A549 (cell line): ENCODE measurements around the gene PLXNC1. TPM values are rescaled to one million over a fixed set of nuclear protein-coding genes. Genes with fewer than 3 reads are reported as not detected.

Experiments used
- ATAC-seq, 2 experiments: fragments of 200-7000 bp in 1 of 2; fragments of >200 bp in 1 of 2; cut with Nextera tagmentation in 1 of 2; cut with Tn5 transposase in 1 of 2; 3 replicates each; pipeline versions ENCODE4 v1.8.0 to v1.9.1; 2018 to 2020; ENCODE audit warnings: mild to moderate bottlenecking in 1 of 2, moderate library complexity in 1 of 2
- CTCF ChIA-PET: fragments of 300-600 bp; sonication (Branson Sonifier 250); formaldehyde crosslinking; extraction: SDS; loops from one replicate; lab custom pipeline; 2021; ENCODE audit warnings: antibody characterized with exemption, inconsistent platforms; lab: Yijun Ruan, JAX
- POLR2A ChIA-PET: fragments of 350-600 bp; formaldehyde crosslinking; extraction: SDS; loops from one replicate; lab custom pipeline; 2021; ENCODE audit warnings: antibody characterized with exemption, inconsistent platforms; lab: Yijun Ruan, JAX
- DNase-seq, 2 experiments: peaks; one replicate each; pipeline versions ENCODE4 v3.0.0 to v3.0.0-alpha.2; 2011 to 2016; ENCODE audit warnings: low read depth in 1 of 2, low spot score in 1 of 2
- FAIRE-seq: peaks from 2 replicates; lab custom pipeline; 2011; peaks lifted over from hg19 to GRCh38; lab: Jason Lieb, UNC
- H3K27ac ChIP-seq, 2 experiments: fragments of >200 bp; sonication (Bioruptor Twin); formaldehyde crosslinking; 3 replicates each; pipeline ENCODE4 v1.5.1; 2016 to 2017
- H3K4me1 ChIP-seq: fragments of >200 bp; sonication (Bioruptor Twin); formaldehyde crosslinking; 3 replicates; pipeline ENCODE4 v1.6.1; 2016
- H3K4me2 ChIP-seq: fragments of >200 bp; sonication (Bioruptor Twin); formaldehyde crosslinking; 3 replicates; pipeline ENCODE4 v1.6.1; 2016
- H3K4me3 ChIP-seq: fragments of >200 bp; sonication (Bioruptor Twin); formaldehyde crosslinking; 3 replicates; pipeline ENCODE4 v1.5.1; 2016
- H3K9me3 ChIP-seq: fragments of >200 bp; sonication (Bioruptor Twin); formaldehyde crosslinking; 3 replicates; pipeline ENCODE4 v1.6.1; 2016
- BHLHE40 ChIP-seq: IDR thresholded peaks from 2 replicates; pipeline ENCODE4 v1.6.1; 2012; ENCODE audit warnings: low read depth, low read length, inconsistent platforms
- CBX8 ChIP-seq: fragments of 200-600 bp; sonication (generic); IDR thresholded peaks from 2 replicates; pipeline ENCODE4 v1.6.1; 2016
- CEBPB ChIP-seq, 2 experiments: fragments of >200 bp in 1 of 2; sonication (Bioruptor Twin) in 1 of 2; formaldehyde crosslinking in 1 of 2; IDR thresholded peaks; 2 replicates each; pipeline ENCODE4 v1.6.1; 2012 to 2016
- EP300 ChIP-seq, 2 experiments: fragments of >200 bp; sonication (Bioruptor Twin); formaldehyde crosslinking; IDR thresholded peaks; 2 replicates in 1 of 2; 3 replicates in 1 of 2; pipeline ENCODE4 v1.6.1; 2016 to 2017
- ESRRA ChIP-seq: fragments of 150-350 bp; IDR thresholded peaks from 2 replicates; pipeline ENCODE4 v1.6.1; 2014; ENCODE audit warnings: mild to moderate bottlenecking, low read length, borderline replicate concordance
- FOSB ChIP-seq: fragments of 250-450 bp; sonication (Bioruptor Pico); IDR thresholded peaks from 2 replicates; pipeline ENCODE4 v1.5.0; 2020; ENCODE audit warnings: mild to moderate bottlenecking, moderate library complexity
- FOSL2 ChIP-seq, 2 experiments: fragments of 450-650 bp in 1 of 2; fragments of >200 bp in 1 of 2; sonication (Bioruptor Twin) in 1 of 2; formaldehyde crosslinking; IDR thresholded peaks; 2 replicates each; pipeline versions ENCODE4 v1.5.0 to v1.6.1; 2016 to 2020; ENCODE audit warnings: mild to moderate bottlenecking in 1 of 2, moderate library complexity in 1 of 2
- FOXS1 ChIP-seq: fragments of 250-450 bp; sonication (Bioruptor Pico); IDR thresholded peaks from 2 replicates; pipeline ENCODE4 v1.5.0; 2020; ENCODE audit warnings: mild to moderate bottlenecking, moderate library complexity
- HDAC2 ChIP-seq: fragments of 200-600 bp; sonication (generic); IDR thresholded peaks from 2 replicates; pipeline ENCODE4 v1.6.1; 2016
- HOXA7 ChIP-seq: fragments of 250-450 bp; sonication (Bioruptor Pico); IDR thresholded peaks from 2 replicates; pipeline ENCODE4 v1.5.0; 2020; ENCODE audit warnings: mild to moderate bottlenecking, moderate library complexity
- JUN ChIP-seq, 2 experiments: fragments of >200 bp; sonication (Bioruptor Twin); formaldehyde crosslinking; IDR thresholded peaks; 2 replicates in 1 of 2; 3 replicates in 1 of 2; pipeline ENCODE4 v1.6.1; 2016 to 2017
- MAFK ChIP-seq: fragments of 450-650 bp; IDR thresholded peaks from 2 replicates; pipeline ENCODE4 v1.6.1; 2014; ENCODE audit not compliant: partially characterized antibody
- MAZ ChIP-seq: fragments of 150-350 bp; IDR thresholded peaks from 2 replicates; pipeline ENCODE4 v1.6.1; 2014; ENCODE audit warnings: antibody characterized with exemption, low read depth, low read length, borderline replicate concordance
- MYC ChIP-seq: IDR thresholded peaks from 2 replicates; pipeline ENCODE4 v1.6.1; 2012; ENCODE audit warnings: mild to moderate bottlenecking, inconsistent platforms, low read length, improper control_type of control experiment, borderline replicate concordance
- NR3C1 ChIP-seq: fragments of >200 bp; sonication (Bioruptor Twin); formaldehyde crosslinking; IDR thresholded peaks from 3 replicates; pipeline ENCODE4 v1.6.1; 2017
- RAD21 ChIP-seq, 2 experiments: fragments of >200 bp in 1 of 2; sonication (Bioruptor Twin) in 1 of 2; formaldehyde crosslinking in 1 of 2; IDR thresholded peaks in 1 of 2; conservative IDR thresholded peaks in 1 of 2; 2 replicates in 1 of 2; 3 replicates in 1 of 2; pipeline ENCODE4 v1.6.1; 2012 to 2018; ENCODE audit warnings: inconsistent platforms in 1 of 2
- RARB ChIP-seq: fragments of 250-450 bp; sonication (Bioruptor Pico); IDR thresholded peaks from 2 replicates; pipeline ENCODE4 v1.8.0; 2021; ENCODE audit warnings: mild to moderate bottlenecking, moderate library complexity
- RFX5 ChIP-seq: fragments of 450-650 bp; IDR thresholded peaks from 2 replicates; pipeline ENCODE4 v1.7.1; 2014; ENCODE audit warnings: antibody characterized with exemption, mild to moderate bottlenecking, moderate library complexity
- RNF2 ChIP-seq: fragments of 200-600 bp; sonication (generic); IDR thresholded peaks from 2 replicates; pipeline ENCODE4 v1.6.1; 2016; ENCODE audit warnings: low read depth, mild to moderate bottlenecking, antibody characterized with exemption, moderate library complexity, borderline replicate concordance
- SREBF2 ChIP-seq: fragments of 450-650 bp; IDR thresholded peaks from 2 replicates; pipeline ENCODE4 v1.6.1; 2014; ENCODE audit warnings: mild to moderate bottlenecking, moderate library complexity
- TFCP2L1 ChIP-seq: fragments of 250-450 bp; sonication (Bioruptor Pico); IDR thresholded peaks from 2 replicates; pipeline ENCODE4 v1.5.0; 2021; ENCODE audit warnings: mild to moderate bottlenecking
- ZC3H11A ChIP-seq: fragments of 450-650 bp; IDR thresholded peaks from 2 replicates; pipeline ENCODE4 v1.6.1; 2014; ENCODE audit warnings: antibody characterized with exemption, mild to moderate bottlenecking
- ZSCAN20 ChIP-seq: fragments of 250-450 bp; sonication (Bioruptor Pico); IDR thresholded peaks from 2 replicates; pipeline ENCODE4 v1.8.0; 2022; ENCODE audit warnings: mild to moderate bottlenecking, moderate library complexity
- WGBS: methylation state at CpG from one replicate; pipeline ENCODE4 v1.1.6; 2017; ENCODE audit errors: missing lambda C conversion rate; 5-methylcytosine and 5-hydroxymethylcytosine counted together
- polyA plus RNA-seq, 4 experiments: library from polyadenylated mRNA; depleted of rRNA in 3 of 4; stranded (reverse); fragments of >200 nt; fragmentation: RNase III in 1 of 4; extraction: RNeasy Plus Mini Kit Qiagen cat#74134 plus additional on column Dnase treatment in 1 of 4; gene quantifications; 2 replicates in 3 of 4; 3 replicates in 1 of 4; pipeline ENCODE4 v1.2.3, GENCODE V29; 2011 to 2017
- TF ChIP-seq, protein P1 (sequence below): IDR thresholded peaks from 2 replicates; pipeline ENCODE4 v1.6.1; 2012
- TF ChIP-seq, protein P2 (sequence below): fragments of 450-650 bp; IDR thresholded peaks from 2 replicates; pipeline ENCODE4 v1.6.1; 2014; ENCODE audit warnings: antibody characterized with exemption
- TF ChIP-seq, protein P3 (sequence below): fragments of 250-450 bp; sonication (Bioruptor Pico); IDR thresholded peaks from 2 replicates; pipeline ENCODE4 v1.5.0; 2020; ENCODE audit warnings: low read depth, mild to moderate bottlenecking, moderate library complexity
- TF ChIP-seq, protein P4 (sequence below): fragments of 200-600 bp; sonication (generic); IDR thresholded peaks from 2 replicates; pipeline ENCODE4 v1.6.1; 2016; ENCODE audit warnings: antibody characterized with exemption, mild to moderate bottlenecking, moderate library complexity
- TF ChIP-seq, protein P5 (sequence below): IDR thresholded peaks from 2 replicates; pipeline ENCODE4 v1.6.1; 2012; ENCODE audit warnings: low read depth, borderline replicate concordance

Gene PLXNC1
- polyA plus RNA-seq, 2 of the 4 experiments (the other 2 are of a cell fraction) = 0.12 to 0.50 TPM

DNA sequence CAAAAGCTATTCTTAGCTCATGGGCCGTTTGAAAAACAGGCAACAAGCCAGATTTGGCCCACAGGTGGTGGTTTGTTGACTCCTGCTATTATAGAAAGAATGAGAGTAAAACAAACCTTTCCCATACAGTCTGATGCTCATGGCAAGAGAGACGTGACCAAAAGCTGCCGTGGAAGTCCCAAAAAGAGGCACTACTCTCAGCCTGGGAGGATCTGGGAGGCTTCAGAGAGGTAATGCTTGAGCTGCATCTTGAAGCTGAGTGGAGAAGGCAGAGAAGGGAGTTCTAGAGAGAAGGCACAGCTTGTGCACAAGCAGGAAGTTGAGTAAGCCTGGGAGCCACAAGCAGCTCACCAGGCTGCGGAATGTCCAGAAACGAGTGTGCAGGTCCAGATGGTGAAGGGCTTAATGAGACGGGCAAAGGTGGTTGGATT lies 9.6 kb downstream of the PLXNC1 start:
- WGBS = 54% methylated on average over 6 of the region's 6 CpGs
- ATAC-seq = no peak
- Histone ChIP-seq H3K27ac (no peak overlapping the region), H3K4me1 (no peaks in the 10 kb centered on the region; the same call in 2 of the 3 replicates), H3K9me3 (no peaks in the 10 kb centered on the region), H3K4me3 (no peak overlapping the region), H3K4me2 (no peak overlapping the region)
- ChIA-PET CTCF (interaction anchor here (0.7 to 1.3 kb wide), 4 partner anchors 8 to 276 kb away, joined by 3 to 4 read pairs (median 3); no protein-coding TSS in a partner anchor), POLR2A (no interaction called here)
- DNase-seq = no peak
- TF ChIP-seq, protein P1, sequence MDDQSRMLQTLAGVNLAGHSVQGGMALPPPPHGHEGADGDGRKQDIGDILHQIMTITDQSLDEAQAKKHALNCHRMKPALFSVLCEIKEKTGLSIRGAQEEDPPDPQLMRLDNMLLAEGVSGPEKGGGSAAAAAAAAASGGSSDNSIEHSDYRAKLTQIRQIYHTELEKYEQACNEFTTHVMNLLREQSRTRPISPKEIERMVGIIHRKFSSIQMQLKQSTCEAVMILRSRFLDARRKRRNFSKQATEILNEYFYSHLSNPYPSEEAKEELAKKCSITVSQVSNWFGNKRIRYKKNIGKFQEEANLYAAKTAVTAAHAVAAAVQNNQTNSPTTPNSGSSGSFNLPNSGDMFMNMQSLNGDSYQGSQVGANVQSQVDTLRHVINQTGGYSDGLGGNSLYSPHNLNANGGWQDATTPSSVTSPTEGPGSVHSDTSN = no peak
- TF ChIP-seq CBX8 (no peak), NR3C1 (no peak), MAFK (no peak), CEBPB (IDR thresholded peaks at IDR 0.05) (no peak), HDAC2 (no peak), ZC3H11A (no peak), FOSB (CRISPR knock-in tag) (no peak), JUN (IDR thresholded peaks at IDR 0.05) (no peak), ESRRA (no peak), MAZ (no peak), BHLHE40 (no peak), RAD21 (conservative IDR thresholded peaks at IDR 0.05 in 1 of 2, IDR thresholded peaks at IDR 0.05 in 1 of 2) (no peak), HOXA7 (CRISPR knock-in tag) (no peak)
- TF ChIP-seq, protein P2, sequence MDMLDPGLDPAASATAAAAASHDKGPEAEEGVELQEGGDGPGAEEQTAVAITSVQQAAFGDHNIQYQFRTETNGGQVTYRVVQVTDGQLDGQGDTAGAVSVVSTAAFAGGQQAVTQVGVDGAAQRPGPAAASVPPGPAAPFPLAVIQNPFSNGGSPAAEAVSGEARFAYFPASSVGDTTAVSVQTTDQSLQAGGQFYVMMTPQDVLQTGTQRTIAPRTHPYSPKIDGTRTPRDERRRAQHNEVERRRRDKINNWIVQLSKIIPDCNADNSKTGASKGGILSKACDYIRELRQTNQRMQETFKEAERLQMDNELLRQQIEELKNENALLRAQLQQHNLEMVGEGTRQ = no peak
- TF ChIP-seq, protein P3, sequence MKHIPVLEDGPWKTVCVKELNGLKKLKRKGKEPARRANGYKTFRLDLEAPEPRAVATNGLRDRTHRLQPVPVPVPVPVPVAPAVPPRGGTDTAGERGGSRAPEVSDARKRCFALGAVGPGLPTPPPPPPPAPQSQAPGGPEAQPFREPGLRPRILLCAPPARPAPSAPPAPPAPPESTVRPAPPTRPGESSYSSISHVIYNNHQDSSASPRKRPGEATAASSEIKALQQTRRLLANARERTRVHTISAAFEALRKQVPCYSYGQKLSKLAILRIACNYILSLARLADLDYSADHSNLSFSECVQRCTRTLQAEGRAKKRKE (CRISPR knock-in tag) = no peak
- TF ChIP-seq, protein P4, sequence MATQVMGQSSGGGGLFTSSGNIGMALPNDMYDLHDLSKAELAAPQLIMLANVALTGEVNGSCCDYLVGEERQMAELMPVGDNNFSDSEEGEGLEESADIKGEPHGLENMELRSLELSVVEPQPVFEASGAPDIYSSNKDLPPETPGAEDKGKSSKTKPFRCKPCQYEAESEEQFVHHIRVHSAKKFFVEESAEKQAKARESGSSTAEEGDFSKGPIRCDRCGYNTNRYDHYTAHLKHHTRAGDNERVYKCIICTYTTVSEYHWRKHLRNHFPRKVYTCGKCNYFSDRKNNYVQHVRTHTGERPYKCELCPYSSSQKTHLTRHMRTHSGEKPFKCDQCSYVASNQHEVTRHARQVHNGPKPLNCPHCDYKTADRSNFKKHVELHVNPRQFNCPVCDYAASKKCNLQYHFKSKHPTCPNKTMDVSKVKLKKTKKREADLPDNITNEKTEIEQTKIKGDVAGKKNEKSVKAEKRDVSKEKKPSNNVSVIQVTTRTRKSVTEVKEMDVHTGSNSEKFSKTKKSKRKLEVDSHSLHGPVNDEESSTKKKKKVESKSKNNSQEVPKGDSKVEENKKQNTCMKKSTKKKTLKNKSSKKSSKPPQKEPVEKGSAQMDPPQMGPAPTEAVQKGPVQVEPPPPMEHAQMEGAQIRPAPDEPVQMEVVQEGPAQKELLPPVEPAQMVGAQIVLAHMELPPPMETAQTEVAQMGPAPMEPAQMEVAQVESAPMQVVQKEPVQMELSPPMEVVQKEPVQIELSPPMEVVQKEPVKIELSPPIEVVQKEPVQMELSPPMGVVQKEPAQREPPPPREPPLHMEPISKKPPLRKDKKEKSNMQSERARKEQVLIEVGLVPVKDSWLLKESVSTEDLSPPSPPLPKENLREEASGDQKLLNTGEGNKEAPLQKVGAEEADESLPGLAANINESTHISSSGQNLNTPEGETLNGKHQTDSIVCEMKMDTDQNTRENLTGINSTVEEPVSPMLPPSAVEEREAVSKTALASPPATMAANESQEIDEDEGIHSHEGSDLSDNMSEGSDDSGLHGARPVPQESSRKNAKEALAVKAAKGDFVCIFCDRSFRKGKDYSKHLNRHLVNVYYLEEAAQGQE = no peak
- TF ChIP-seq, protein P5, sequence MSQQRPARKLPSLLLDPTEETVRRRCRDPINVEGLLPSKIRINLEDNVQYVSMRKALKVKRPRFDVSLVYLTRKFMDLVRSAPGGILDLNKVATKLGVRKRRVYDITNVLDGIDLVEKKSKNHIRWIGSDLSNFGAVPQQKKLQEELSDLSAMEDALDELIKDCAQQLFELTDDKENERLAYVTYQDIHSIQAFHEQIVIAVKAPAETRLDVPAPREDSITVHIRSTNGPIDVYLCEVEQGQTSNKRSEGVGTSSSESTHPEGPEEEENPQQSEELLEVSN = no peak
- FAIRE-seq = no peak

DNA sequence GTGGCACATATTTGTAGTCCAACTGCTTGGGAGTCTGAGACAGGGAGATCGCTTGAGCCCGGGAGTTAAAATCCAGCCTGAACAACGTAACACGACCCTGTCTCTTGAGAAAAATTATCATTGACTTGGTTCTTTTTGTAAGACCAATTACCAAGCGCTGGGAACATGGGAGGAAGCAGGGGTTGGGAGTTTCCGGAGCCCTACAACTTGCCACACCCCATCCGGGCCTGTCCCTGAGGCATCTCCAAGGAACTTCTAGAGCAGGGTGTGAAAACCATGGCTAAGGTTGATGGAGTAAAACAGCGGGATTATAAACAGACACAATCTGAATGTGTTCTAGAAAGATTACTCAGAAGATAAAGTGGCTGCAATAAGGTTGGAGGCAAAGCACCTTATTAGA lies 10.3 kb downstream of the PLXNC1 start:
- no peaks in the 10 kb centered on the region for H3K9me3 ChIP-seq
- no peaks in the 10 kb centered on the region for H3K4me1 ChIP-seq
- DNase-seq (no peak), ATAC-seq (no peak), FAIRE-seq (no peak)
- no peak overlapping the region for H3K4me2 ChIP-seq
- CTCF ChIA-PET = interaction anchor here (1.1 to 1.3 kb wide), 2 partner anchors 8 to 15 kb away, joined by 3 to 4 read pairs; no protein-coding TSS in a partner anchor
- 67% methylated on average over 8 of the region's 8 CpGs for WGBS
- TF ChIP-seq CEBPB (IDR thresholded peaks at IDR 0.05) (no peak), MYC (no peak), RARB (no peak), FOSL2 (IDR thresholded peaks at IDR 0.05) (no peak), FOSL2 (CRISPR knock-in tag; IDR thresholded peaks at IDR 0.05) (no peak), RAD21 (conservative IDR thresholded peaks at IDR 0.05 in 1 of 2, IDR thresholded peaks at IDR 0.05 in 1 of 2) (no peak), FOXS1 (CRISPR knock-in tag) (no peak), SREBF2 (no peak), TFCP2L1 (no peak), RFX5 (no peak), RNF2 (no peak), HOXA7 (CRISPR knock-in tag) (no peak), CBX8 (no peak), ZSCAN20 (CRISPR knock-in tag) (no peak), EP300 (IDR thresholded peaks at IDR 0.05) (no peak)
- TF ChIP-seq, protein P3 (CRISPR knock-in tag) = no peak
- H3K27ac ChIP-seq = no peak overlapping the region
- no peak overlapping the region for H3K4me3 ChIP-seq
- POLR2A ChIA-PET = no interaction called here
